ENCODE results near the gene GOLPH3.
A peak's percentile ranks its signal among the peaks of the same experiment; 100 is the strongest.

Gene GOLPH3

GRCh38 chr5:32110111-32110696 lies 63.9 kb downstream of the GOLPH3 start:
- Histone ChIP-seq H3K9me3 (ENCODE audit: control insufficient read depth in 1 of 2, low read length in 2 of 2) (no peaks in the 10 kb centered on the region), H3K4me3 (ENCODE audit: low read depth in 1 of 2, low read length in 2 of 2) (no peak overlapping the region), H3K27ac (ENCODE audit: low read length) (no peak overlapping the region), H3K27me3 (ENCODE audit: low read depth, low read length) (no peaks in the 10 kb centered on the region), H3K4me1 (ENCODE audit: control insufficient read depth in 1 of 2, insufficient read depth in 2 of 2, low read length in 2 of 2) (no peaks in the 10 kb centered on the region), H3K36me3 (ENCODE audit: control insufficient read depth in 1 of 2, insufficient read depth in 2 of 2, low read length in 2 of 2) (peaks cover 43 to 50% of the 10 kb centered on the region in 2 donors)

GRCh38 chr5:32109236-32109635 lies 64.9 kb downstream of the GOLPH3 start:
- H3K36me3 ChIP-seq (ENCODE audit: control insufficient read depth in 1 of 2, insufficient read depth in 2 of 2, low read length in 2 of 2) = peaks cover 43 to 56% of the 10 kb centered on the region in 2 donors
- H3K4me1 ChIP-seq (ENCODE audit: control insufficient read depth in 1 of 2, insufficient read depth in 2 of 2, low read length in 2 of 2) = no peaks in the 10 kb centered on the region
- no peak overlapping the region for H3K27ac ChIP-seq (ENCODE audit: low read length)
- H3K9me3 ChIP-seq (ENCODE audit: control insufficient read depth in 1 of 2, low read length in 2 of 2) = no peaks in the 10 kb centered on the region
- no peak overlapping the region for H3K4me3 ChIP-seq (ENCODE audit: low read depth in 1 of 2, low read length in 2 of 2)
- no peaks in the 10 kb centered on the region for H3K27me3 ChIP-seq (ENCODE audit: low read depth, low read length)

GRCh38 chr5:32108167-32108566 lies 66.0 kb downstream of the GOLPH3 start:
- H3K4me1 ChIP-seq (ENCODE audit: control insufficient read depth in 1 of 2, insufficient read depth in 2 of 2, low read length in 2 of 2) = no peaks in the 10 kb centered on the region
- no peak overlapping the region for H3K27ac ChIP-seq (ENCODE audit: low read length)
- H3K36me3 ChIP-seq (ENCODE audit: control insufficient read depth in 1 of 2, insufficient read depth in 2 of 2, low read length in 2 of 2) = peaks cover 54 to 62% of the 10 kb centered on the region in 2 donors
- no peaks in the 10 kb centered on the region for H3K9me3 ChIP-seq (ENCODE audit: control insufficient read depth in 1 of 2, low read length in 2 of 2)
- H3K27me3 ChIP-seq (ENCODE audit: low read depth, low read length) = no peaks in the 10 kb centered on the region
- no peak overlapping the region for H3K4me3 ChIP-seq (ENCODE audit: low read depth in 1 of 2, low read length in 2 of 2)

GRCh38 chr5:32107291-32107690 lies 66.8 kb downstream of the GOLPH3 start:
- no peak overlapping the region for H3K4me3 ChIP-seq (ENCODE audit: low read depth in 1 of 2, low read length in 2 of 2)
- H3K9me3 ChIP-seq (ENCODE audit: control insufficient read depth in 1 of 2, low read length in 2 of 2) = no peaks in the 10 kb centered on the region
- H3K4me1 ChIP-seq (ENCODE audit: control insufficient read depth in 1 of 2, insufficient read depth in 2 of 2, low read length in 2 of 2) = no peaks in the 10 kb centered on the region
- no peaks in the 10 kb centered on the region for H3K27me3 ChIP-seq (ENCODE audit: low read depth, low read length)
- H3K36me3 ChIP-seq (ENCODE audit: control insufficient read depth in 1 of 2, insufficient read depth in 2 of 2, low read length in 2 of 2) = peaks cover 52 to 69% of the 10 kb centered on the region in 2 donors
- H3K27ac ChIP-seq (ENCODE audit: low read length) = no peak overlapping the region

GRCh38 chr5:32103521-32103920 lies 70.6 kb downstream of the GOLPH3 start:
- Histone ChIP-seq H3K36me3 (ENCODE audit: control insufficient read depth in 1 of 2, insufficient read depth in 2 of 2, low read length in 2 of 2) (peaks cover 41 to 62% of the 10 kb centered on the region in 2 donors), H3K27me3 (ENCODE audit: low read depth, low read length) (no peaks in the 10 kb centered on the region), H3K27ac (ENCODE audit: low read length) (no peak overlapping the region), H3K9me3 (ENCODE audit: control insufficient read depth in 1 of 2, low read length in 2 of 2) (no peaks in the 10 kb centered on the region), H3K4me1 (ENCODE audit: control insufficient read depth in 1 of 2, insufficient read depth in 2 of 2, low read length in 2 of 2) (peaks cover 0 to 19% of the 10 kb centered on the region in 2 donors), H3K4me3 (ENCODE audit: low read depth in 1 of 2, low read length in 2 of 2) (no peak overlapping the region)

- H3K27ac ChIP-seq (ENCODE audit: low read length) = no peak overlapping the region
- H3K36me3 ChIP-seq (ENCODE audit: control insufficient read depth in 1 of 2, insufficient read depth in 2 of 2, low read length in 2 of 2) = peaks cover 35 to 54% of the 10 kb centered on the region in 2 donors
- no peak overlapping the region for H3K4me3 ChIP-seq (ENCODE audit: low read depth in 1 of 2, low read length in 2 of 2)
- no peaks in the 10 kb centered on the region for H3K27me3 ChIP-seq (ENCODE audit: low read depth, low read length)
- H3K4me1 ChIP-seq (ENCODE audit: control insufficient read depth in 1 of 2, insufficient read depth in 2 of 2, low read length in 2 of 2) = peaks cover 0 to 19% of the 10 kb centered on the region in 2 donors
- H3K9me3 ChIP-seq (ENCODE audit: control insufficient read depth in 1 of 2, low read length in 2 of 2) = no peaks in the 10 kb centered on the region
Measured at GRCh38 chr5:32102254-32102986, 71.7 kb downstream of the GOLPH3 start.

GRCh38 chr5:32100691-32101302 lies 73.3 kb downstream of the GOLPH3 start:
- Histone ChIP-seq H3K36me3 (ENCODE audit: control insufficient read depth in 1 of 2, insufficient read depth in 2 of 2, low read length in 2 of 2) (peaks cover 30 to 42% of the 10 kb centered on the region in 2 donors), H3K27me3 (ENCODE audit: low read depth, low read length) (no peaks in the 10 kb centered on the region), H3K27ac (ENCODE audit: low read length) (no peak overlapping the region)

GRCh38 chr5:32100230-32100629 lies 73.9 kb downstream of the GOLPH3 start:
- no peaks in the 10 kb centered on the region for H3K27me3 ChIP-seq (ENCODE audit: low read depth, low read length)
- no peak overlapping the region for H3K27ac ChIP-seq (ENCODE audit: low read length)
- peaks cover 26 to 36% of the 10 kb centered on the region in 2 donors for H3K36me3 ChIP-seq (ENCODE audit: control insufficient read depth in 1 of 2, insufficient read depth in 2 of 2, low read length in 2 of 2)
- H3K4me1 ChIP-seq (ENCODE audit: control insufficient read depth in 1 of 2, insufficient read depth in 2 of 2, low read length in 2 of 2) = peaks cover 0 to 24% of the 10 kb centered on the region in 2 donors
- no peaks in the 10 kb centered on the region for H3K9me3 ChIP-seq (ENCODE audit: control insufficient read depth in 1 of 2, low read length in 2 of 2)
- no peak overlapping the region for H3K4me3 ChIP-seq (ENCODE audit: low read depth in 1 of 2, low read length in 2 of 2)

More at GRCh38 chr5:32100691-32101302, 73.3 kb downstream of the GOLPH3 start:
- Histone ChIP-seq H3K9me3 (ENCODE audit: control insufficient read depth in 1 of 2, low read length in 2 of 2) (no peaks in the 10 kb centered on the region), H3K4me1 (ENCODE audit: control insufficient read depth in 1 of 2, insufficient read depth in 2 of 2, low read length in 2 of 2) (peaks cover 0 to 19% of the 10 kb centered on the region in 2 donors), H3K4me3 (ENCODE audit: low read depth in 1 of 2, low read length in 2 of 2) (no peak overlapping the region)

- Histone ChIP-seq H3K4me1 (ENCODE audit: control insufficient read depth in 1 of 2, insufficient read depth in 2 of 2, low read length in 2 of 2) (peaks cover 0 to 24% of the 10 kb centered on the region in 2 donors), H3K36me3 (ENCODE audit: control insufficient read depth in 1 of 2, insufficient read depth in 2 of 2, low read length in 2 of 2) (peaks cover 26 to 30% of the 10 kb centered on the region in 2 donors), H3K4me3 (ENCODE audit: low read depth in 1 of 2, low read length in 2 of 2) (no peak overlapping the region), H3K27me3 (ENCODE audit: low read depth, low read length) (no peaks in the 10 kb centered on the region), H3K9me3 (ENCODE audit: control insufficient read depth in 1 of 2, low read length in 2 of 2) (no peaks in the 10 kb centered on the region), H3K27ac (ENCODE audit: low read length) (peak overlapping the region; percentile 1)
Measured at GRCh38 chr5:32099486-32100035, 74.6 kb downstream of the GOLPH3 start.

- H3K4me3 ChIP-seq (ENCODE audit: low read depth in 1 of 2, low read length in 2 of 2) = no peak overlapping the region
- H3K4me1 ChIP-seq (ENCODE audit: control insufficient read depth in 1 of 2, insufficient read depth in 2 of 2, low read length in 2 of 2) = peaks cover 0 to 24% of the 10 kb centered on the region in 2 donors
- no peaks in the 10 kb centered on the region for H3K9me3 ChIP-seq (ENCODE audit: control insufficient read depth in 1 of 2, low read length in 2 of 2)
- peak overlapping the region; percentile 1 for H3K27ac ChIP-seq (ENCODE audit: low read length)
- H3K36me3 ChIP-seq (ENCODE audit: control insufficient read depth in 1 of 2, insufficient read depth in 2 of 2, low read length in 2 of 2) = peaks cover 22 to 29% of the 10 kb centered on the region in 2 donors
- H3K27me3 ChIP-seq (ENCODE audit: low read depth, low read length) = no peaks in the 10 kb centered on the region
Measured at GRCh38 chr5:32098890-32099310, 75.2 kb downstream of the GOLPH3 start.

GRCh38 chr5:32098291-32098690 lies 75.8 kb downstream of the GOLPH3 start:
- Histone ChIP-seq H3K4me3 (ENCODE audit: low read depth in 1 of 2, low read length in 2 of 2) (no peak overlapping the region), H3K4me1 (ENCODE audit: control insufficient read depth in 1 of 2, insufficient read depth in 2 of 2, low read length in 2 of 2) (peaks cover 0 to 24% of the 10 kb centered on the region in 2 donors), H3K27me3 (ENCODE audit: low read depth, low read length) (no peaks in the 10 kb centered on the region), H3K9me3 (ENCODE audit: control insufficient read depth in 1 of 2, low read length in 2 of 2) (no peaks in the 10 kb centered on the region), H3K36me3 (ENCODE audit: control insufficient read depth in 1 of 2, insufficient read depth in 2 of 2, low read length in 2 of 2) (peaks cover 16 to 23% of the 10 kb centered on the region in 2 donors), H3K27ac (ENCODE audit: low read length) (peak overlapping the region; percentile 1)

All from muscle layer of duodenum (tissue), 2 donors.